Gastroesophageal sphincter (tissue), 3 donors: ENCODE results near the gene SNX32.

Experiments
- EP300 ChIP-seq: sonication (generic); formaldehyde crosslinking; IDR thresholded peaks from one replicate; pipeline ENCODE4 v1.6.1; 2017; ENCODE audit warnings: antibody characterized with exemption, mild to moderate bottlenecking
- POLR2A ChIP-seq, 2 donors: fragments of 450-650 bp; IDR thresholded peaks; one replicate each; pipeline ENCODE4 v1.6.1; 2017; ENCODE audit warnings: antibody characterized with exemption in 2 of 2, mild to moderate bottlenecking in 2 of 2, moderate library complexity in 1 of 2
- TF ChIP-seq, protein P1 (sequence below), 4 experiments: fragments of 200-600 bp in 2 of 4; fragments of 450-650 bp in 2 of 4; sonication (generic) in 1 of 4; IDR thresholded peaks; one replicate each; pipeline ENCODE4 v1.5.1; 2017 to 2019; ENCODE audit warnings: antibody characterized with exemption in 4 of 4, mild to moderate bottlenecking in 2 of 4, moderate library complexity in 2 of 4

DNA sequence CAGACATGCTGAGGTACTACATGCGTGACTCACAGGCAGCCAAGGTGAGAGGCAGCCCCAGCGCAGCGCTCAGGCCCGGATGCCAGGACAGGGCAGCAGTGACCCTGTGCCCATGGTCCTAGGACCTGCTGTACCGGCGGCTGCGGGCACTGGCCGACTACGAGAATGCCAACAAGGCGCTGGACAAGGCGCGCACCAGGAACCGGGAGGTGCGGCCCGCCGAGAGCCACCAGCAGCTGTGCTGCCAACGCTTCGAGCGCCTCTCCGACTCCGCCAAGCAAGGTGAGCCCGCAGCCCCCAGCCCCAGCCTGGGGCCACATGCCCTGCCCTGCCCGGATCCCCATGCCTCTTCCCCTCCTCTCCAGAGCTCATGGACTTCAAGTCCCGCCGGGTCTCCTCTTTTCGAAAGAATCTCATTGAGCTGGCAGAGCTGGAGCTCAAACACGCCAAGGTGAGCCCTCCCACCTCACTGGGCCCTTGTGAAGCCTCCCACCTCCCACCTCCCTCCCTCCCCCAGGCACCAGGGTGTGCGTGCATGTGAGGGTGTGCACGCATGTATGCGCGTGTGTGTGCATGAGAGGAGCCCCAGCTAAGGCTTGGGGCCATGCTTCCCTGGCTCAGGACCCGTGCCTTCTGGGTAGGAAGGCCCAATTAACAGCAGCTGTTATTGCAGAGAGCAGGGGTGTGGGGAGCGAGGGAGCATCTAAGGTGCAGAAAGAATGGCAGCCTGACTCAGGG, 18.9 kb downstream of the SNX32 start:
- TF ChIP-seq, protein P1, sequence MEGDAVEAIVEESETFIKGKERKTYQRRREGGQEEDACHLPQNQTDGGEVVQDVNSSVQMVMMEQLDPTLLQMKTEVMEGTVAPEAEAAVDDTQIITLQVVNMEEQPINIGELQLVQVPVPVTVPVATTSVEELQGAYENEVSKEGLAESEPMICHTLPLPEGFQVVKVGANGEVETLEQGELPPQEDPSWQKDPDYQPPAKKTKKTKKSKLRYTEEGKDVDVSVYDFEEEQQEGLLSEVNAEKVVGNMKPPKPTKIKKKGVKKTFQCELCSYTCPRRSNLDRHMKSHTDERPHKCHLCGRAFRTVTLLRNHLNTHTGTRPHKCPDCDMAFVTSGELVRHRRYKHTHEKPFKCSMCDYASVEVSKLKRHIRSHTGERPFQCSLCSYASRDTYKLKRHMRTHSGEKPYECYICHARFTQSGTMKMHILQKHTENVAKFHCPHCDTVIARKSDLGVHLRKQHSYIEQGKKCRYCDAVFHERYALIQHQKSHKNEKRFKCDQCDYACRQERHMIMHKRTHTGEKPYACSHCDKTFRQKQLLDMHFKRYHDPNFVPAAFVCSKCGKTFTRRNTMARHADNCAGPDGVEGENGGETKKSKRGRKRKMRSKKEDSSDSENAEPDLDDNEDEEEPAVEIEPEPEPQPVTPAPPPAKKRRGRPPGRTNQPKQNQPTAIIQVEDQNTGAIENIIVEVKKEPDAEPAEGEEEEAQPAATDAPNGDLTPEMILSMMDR (IDR thresholded peaks at IDR 0.05) = no peak
- TF ChIP-seq POLR2A (IDR thresholded peaks at IDR 0.05) (no peak), EP300 (no peak)
